Activated CD8-positive, alpha-beta memory T cell treated with anti-CD3 and anti-CD28 coated beads, Interleukin-2, amount 50 U/mL, for 4 hours (primary cell): ENCODE measurements around the gene NEK8.

Experiments used
- DNase-seq: peaks from one replicate; pipeline ENCODE4 v3.0.0-alpha.2; 2020

Gene NEK8

GRCh38 chr17:28728364-28729200 is at the start of gene NEK8:
NEK8 (plus strand) TSS chr17:28728788; CDS start chr17:28728814, 26 bp downstream.
- peak; percentile 98 for DNase-seq

- no peak for DNase-seq
Observed at GRCh38 chr17:28682655-28683054, 45.9 kb upstream of the NEK8 start.

GRCh38 chr17:28684963-28685362 is 43.6 kb upstream of the NEK8 start:
- no peak for DNase-seq

GRCh38 chr17:28685366-28685765 is 43.2 kb upstream of the NEK8 start:
- no peak for DNase-seq

- DNase-seq = no peak
Observed at GRCh38 chr17:28686296-28686695, 42.3 kb upstream of the NEK8 start.

- no peak for DNase-seq
Observed at GRCh38 chr17:28688481-28688880, 40.1 kb upstream of the NEK8 start.

- DNase-seq = no peak
Observed at GRCh38 chr17:28689011-28689410, 39.6 kb upstream of the NEK8 start.

- no peak for DNase-seq
Observed at GRCh38 chr17:28693869-28694268, 34.7 kb upstream of the NEK8 start.

GRCh38 chr17:28698253-28698941 is 30.2 kb upstream of the NEK8 start:
- no peak for DNase-seq

- DNase-seq = no peak
Observed at GRCh38 chr17:28700278-28700677, 28.3 kb upstream of the NEK8 start.

- DNase-seq = no peak
Observed at GRCh38 chr17:28700830-28701492, 27.6 kb upstream of the NEK8 start.

GRCh38 chr17:28702026-28702751 is 26.4 kb upstream of the NEK8 start:
- DNase-seq = no peak

- DNase-seq = no peak
Observed at GRCh38 chr17:28702752-28703150, 25.8 kb upstream of the NEK8 start.

- DNase-seq = no peak
Observed at GRCh38 chr17:28703552-28704218, 24.9 kb upstream of the NEK8 start.

- DNase-seq = no peak
Observed at GRCh38 chr17:28704219-28704858, 24.2 kb upstream of the NEK8 start.

- no peak for DNase-seq
Observed at GRCh38 chr17:28705074-28705659, 23.4 kb upstream of the NEK8 start.

- DNase-seq = no peak
Observed at GRCh38 chr17:28705728-28706334, 22.8 kb upstream of the NEK8 start.

GRCh38 chr17:28706471-28707338 is 21.9 kb upstream of the NEK8 start:
- DNase-seq = no peak

- no peak for DNase-seq
Observed at GRCh38 chr17:28707339-28707720, 21.3 kb upstream of the NEK8 start.
